Ishikawa (cell line): Measurements from ENCODE around the gene MYO19.

Experiments used
- CEBPB ChIP-seq: IDR thresholded peaks from 2 replicates; pipeline ENCODE4 v1.6.1; 2012
- CREB1 ChIP-seq: IDR thresholded peaks from 2 replicates; pipeline ENCODE4 v1.6.1; 2012; ENCODE audit warnings: low read depth
- EGR1 ChIP-seq: IDR thresholded peaks from 2 replicates; pipeline ENCODE4 v1.6.1; 2012
- EP300 ChIP-seq: IDR thresholded peaks from 2 replicates; pipeline ENCODE4 v1.6.1; 2012; ENCODE audit warnings: borderline replicate concordance
- MAX ChIP-seq: IDR thresholded peaks from 2 replicates; pipeline ENCODE4 v1.6.1; 2012
- RAD21 ChIP-seq: IDR thresholded peaks from 2 replicates; pipeline ENCODE4 v1.6.1; 2012; ENCODE audit warnings: low read depth
- TAF1 ChIP-seq: IDR thresholded peaks from 2 replicates; pipeline ENCODE4 v1.6.1; 2012; ENCODE audit warnings: low read depth, mild to moderate bottlenecking
- ZBTB7A ChIP-seq: IDR thresholded peaks from 2 replicates; pipeline ENCODE4 v1.6.1; 2012; ENCODE audit warnings: low read depth

GRCh38 chr17:36482611-36483504, 51.8 kb downstream of the MYO19 start:
- peak; percentile 99 for TF ChIP-seq MAX
- no peak for TF ChIP-seq EP300
- no peak for TF ChIP-seq CREB1
- TF ChIP-seq EGR1, result no peak
- no peak for TF ChIP-seq TAF1
- no peak for TF ChIP-seq CEBPB
- peak; percentile 82 for TF ChIP-seq RAD21
- no peak for TF ChIP-seq ZBTB7A
